Testis (tissue), 2 donors: Measurements from ENCODE around the gene CIBAR2.

ENCODE experiments used
- CTCF ChIP-seq, 3 experiments: fragments of 450-650 bp in 2 of 3; fragments of 200-600 bp in 1 of 3; sonication (generic) in 1 of 3; IDR thresholded peaks; one replicate each; pipeline ENCODE4 v1.5.1; 2016 to 2019; ENCODE audit warnings: antibody characterized with exemption in 3 of 3, mild to moderate bottlenecking in 2 of 3, moderate library complexity in 1 of 3
- POLR2A ChIP-seq: fragments of 450-650 bp; IDR thresholded peaks from one replicate; pipeline ENCODE4 v1.6.1; 2017; ENCODE audit warnings: antibody characterized with exemption, mild to moderate bottlenecking, moderate library complexity

- TF ChIP-seq CTCF (IDR thresholded peaks at IDR 0.05), result no peak
- no peak for TF ChIP-seq POLR2A
Measured at GRCh38 chr16:85138825-85139627, 26.8 kb upstream of the CIBAR2 start.
